HFFc6 (cell line): ENCODE measurements around the gene LECT2. TPM values are rescaled to one million over a fixed set of nuclear protein-coding genes. Genes with fewer than 3 reads are reported as not detected.

Source experiments
- DNase-seq: peaks from one replicate; pipeline ENCODE4 v3.0.0-alpha.2; 2018
- H3K27ac Mint-ChIP-seq: 2 replicates; pipeline ENCODE4 v1.8.0; 2020; ENCODE audit warnings: mild to moderate bottlenecking, mixed read lengths
- H3K27me3 Mint-ChIP-seq: 2 replicates; pipeline ENCODE4 v1.8.0; 2021; ENCODE audit warnings: mild to moderate bottlenecking, moderate library complexity, mixed read lengths; ENCODE audit not compliant: insufficient read depth
- H3K36me3 Mint-ChIP-seq: 2 replicates; pipeline ENCODE4 v1.8.0; 2021; ENCODE audit warnings: low read depth, mixed read lengths
- H3K4me1 Mint-ChIP-seq: 2 replicates; pipeline ENCODE4 v1.8.0; 2020; ENCODE audit warnings: low read depth, mixed read lengths
- H3K4me3 Mint-ChIP-seq: 2 replicates; pipeline ENCODE4 v1.8.0; 2020; ENCODE audit warnings: mild to moderate bottlenecking, moderate library complexity, mixed read lengths
- H3K9me3 Mint-ChIP-seq: 2 replicates; pipeline ENCODE4 v1.8.0; 2020; ENCODE audit warnings: mild to moderate bottlenecking, mixed read lengths
- CTCF ChIP-seq: fragments of 200-600 bp; sonication (generic); IDR thresholded peaks from 2 replicates; pipeline ENCODE4 v1.5.0; 2021; ENCODE audit warnings: antibody characterized with exemption, mild to moderate bottlenecking
- total RNA-seq, 6 experiments: library from RNA; stranded (reverse); fragmentation: NEBNext Ultra II Directional; extraction: Animal tissue kit (Norgen Biotek cat#: 25700); gene quantifications; 2 replicates in 1 of 6; 3 replicates in 5 of 6; pipeline ENCODE4 v1.2.3, GENCODE V29; 2021

Gene LECT2
- total RNA-seq, 6 experiments from 2014 or later, result not detected

- no peak for TF ChIP-seq CTCF
- peaks cover 37% of the 10 kb centered on the region for H3K27me3 Mint-ChIP-seq
- no peaks in the 10 kb centered on the region for H3K4me1 Mint-ChIP-seq
Observed at GRCh38 chr5:135930029-135930948, 24.5 kb downstream of the LECT2 start.

GRCh38 chr5:135921388-135921787, 33.4 kb downstream of the LECT2 start:
- peaks cover 15% of the 10 kb centered on the region for H3K27me3 Mint-ChIP-seq
- no peaks in the 10 kb centered on the region for H3K36me3 Mint-ChIP-seq
- H3K4me3 Mint-ChIP-seq, result no peak overlapping the region
- H3K4me1 Mint-ChIP-seq, result no peaks in the 10 kb centered on the region
- no peaks in the 10 kb centered on the region for H3K9me3 Mint-ChIP-seq
- no peak overlapping the region for H3K27ac Mint-ChIP-seq
- peak; percentile 7 for DNase-seq
- no peak for TF ChIP-seq CTCF

More at GRCh38 chr5:135930029-135930948, 24.5 kb downstream of the LECT2 start:
- Mint-ChIP-seq H3K27ac (no peak overlapping the region), H3K36me3 (no peaks in the 10 kb centered on the region), H3K9me3 (no peaks in the 10 kb centered on the region; the same call in 1 of the 2 replicates), H3K4me3 (no peak overlapping the region)
- no peak for DNase-seq

GRCh38 chr5:135920199-135920598, 34.6 kb downstream of the LECT2 start:
- Mint-ChIP-seq H3K4me1 (no peaks in the 10 kb centered on the region; the same call in 1 of the 2 replicates), H3K36me3 (no peaks in the 10 kb centered on the region)

GRCh38 chr5:135916638-135917263, 38.0 kb downstream of the LECT2 start:
- no peak for TF ChIP-seq CTCF
- no peaks in the 10 kb centered on the region for H3K9me3 Mint-ChIP-seq

More at GRCh38 chr5:135920199-135920598, 34.6 kb downstream of the LECT2 start:
- Mint-ChIP-seq H3K4me3 (no peak overlapping the region), H3K9me3 (no peaks in the 10 kb centered on the region), H3K27me3 (peaks cover 15% of the 10 kb centered on the region), H3K27ac (no peak overlapping the region)
- no peak for TF ChIP-seq CTCF
- DNase-seq, result no peak

GRCh38 chr5:135915466-135916001, 39.2 kb downstream of the LECT2 start:
- DNase-seq, result no peak
- no peaks in the 10 kb centered on the region for H3K9me3 Mint-ChIP-seq
- H3K27me3 Mint-ChIP-seq, result peaks cover 16% of the 10 kb centered on the region
- no peak for TF ChIP-seq CTCF
- no peak overlapping the region for H3K4me3 Mint-ChIP-seq
- H3K4me1 Mint-ChIP-seq, result no peaks in the 10 kb centered on the region; the same call in 1 of the 2 replicates
- H3K36me3 Mint-ChIP-seq, result no peaks in the 10 kb centered on the region
- H3K27ac Mint-ChIP-seq, result no peak overlapping the region

More at GRCh38 chr5:135916638-135917263, 38.0 kb downstream of the LECT2 start:
- H3K4me1 Mint-ChIP-seq, result no peaks in the 10 kb centered on the region; the same call in 1 of the 2 replicates
- no peak overlapping the region for H3K27ac Mint-ChIP-seq
- no peak for DNase-seq
- no peaks in the 10 kb centered on the region for H3K36me3 Mint-ChIP-seq
- H3K4me3 Mint-ChIP-seq, result no peak overlapping the region
- H3K27me3 Mint-ChIP-seq, result peaks cover 16% of the 10 kb centered on the region
